ENCODE data around the gene SMIM29. TPM values are rescaled to one million over a fixed set of nuclear protein-coding genes. Genes with fewer than 3 reads are reported as not detected.

Gene SMIM29
- total and polyA plus RNA-seq, 2 donors (not counting 3 experiments of a cell fraction or from before 2014, with no cell fraction given) = 37.6 to 75.2 TPM

DNA sequence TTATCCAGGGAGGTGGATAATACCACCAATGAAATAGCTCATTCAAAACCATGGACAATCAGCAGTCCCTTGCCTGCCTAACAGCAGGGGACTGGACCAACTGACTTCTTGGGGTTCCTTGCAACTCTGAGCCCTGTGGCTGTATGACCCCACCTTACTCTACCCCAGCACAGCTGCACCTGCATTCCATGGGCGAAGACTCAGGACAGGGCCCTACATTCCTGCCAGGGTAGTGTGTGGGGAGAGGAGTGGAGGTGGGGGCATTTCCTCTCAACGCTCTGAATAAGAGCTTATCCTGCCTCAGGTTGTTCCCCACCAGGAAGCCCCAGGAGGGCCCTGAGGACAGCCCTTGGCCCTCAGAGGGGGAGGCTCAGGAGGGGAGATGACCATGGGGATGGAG, 42.9 kb downstream of the SMIM29 start:
- H3K9me1 ChIP-seq (replicated peaks; ENCODE audit: control insufficient read depth, extremely low read depth, insufficient read depth, low read length) = no peaks in the 10 kb centered on the region
- H3K9me3 ChIP-seq (replicated peaks; ENCODE audit: control insufficient read depth, insufficient read depth, low read length) = no peaks in the 10 kb centered on the region
- TF ChIP-seq JUN (IDR thresholded peaks at IDR 0.05; ENCODE audit: borderline replicate concordance, insufficient read depth, insufficient read length, low read depth) (no peak), POLR2AphosphoS5 (IDR thresholded peaks at IDR 0.05; ENCODE audit: insufficient read depth, low read depth, low read length) (no peak), FOS (IDR thresholded peaks at IDR 0.05; ENCODE audit: borderline replicate concordance, insufficient read depth, low read length) (no peak), MYC (IDR thresholded peaks at IDR 0.05; ENCODE audit: low read depth, low read length) (no peak), POLR2A (IDR thresholded peaks at IDR 0.05; ENCODE audit: low read depth, low read length) (no peak), CTCF (IDR thresholded peaks at IDR 0.05; ENCODE audit: extremely low read depth in 1 of 2, insufficient read depth in 1 of 2, low read depth in 1 of 2, low read length in 2 of 2) (no peak), EZH2 (IDR thresholded peaks at IDR 0.05; ENCODE audit: borderline replicate concordance, low read depth, low read length, severe bottlenecking) (no peak), GATA2 (IDR thresholded peaks at IDR 0.05; ENCODE audit: insufficient read depth, insufficient read length, low read depth, low read length) (no peak), MAX (IDR thresholded peaks at IDR 0.05; ENCODE audit: insufficient read depth, insufficient read length) (no peak)
- no peak overlapping the region for H2AFZ ChIP-seq (ENCODE audit: low read depth, low read length)
- no peaks in the 10 kb centered on the region for H3K4me1 ChIP-seq (ENCODE audit: control insufficient read depth, extremely low read depth, insufficient read depth, low read length)
- H4K20me1 ChIP-seq (replicated peaks; ENCODE audit: control insufficient read depth, extremely low read depth, insufficient read depth, low read length) = no peaks in the 10 kb centered on the region
- intact Hi-C loops (cut with micrococcal nuclease) = no loop called here
- H3K4me3 ChIP-seq (replicated peaks in 1 of 3; ENCODE audit: insufficient read depth in 1 of 3, low read depth in 1 of 3, low read length in 3 of 3) = no peak overlapping the region
- no peak overlapping the region for H3K27ac ChIP-seq (ENCODE audit: insufficient read depth, low read depth, low read length)
- no peaks in the 10 kb centered on the region for H3K27me3 ChIP-seq (ENCODE audit: control insufficient read depth in 2 of 2, insufficient read depth in 2 of 2, low read length in 2 of 2)
- no peaks in the 10 kb centered on the region for H3K79me2 ChIP-seq (ENCODE audit: control insufficient read depth, insufficient read depth, low read length)
- FAIRE-seq (no peak), DNase-seq (ENCODE audit: low read depth, low spot score) (no peak)
- POLR2A ChIA-PET = no interaction called here
- BruUV-seq (replicated peaks) = no TSS peak
- no peak overlapping the region for H3K4me2 ChIP-seq (ENCODE audit: insufficient read depth, low read length)
- H3K36me3 ChIP-seq (ENCODE audit: control insufficient read depth in 2 of 2, extremely low read depth in 1 of 2, insufficient read depth in 2 of 2, low read length in 2 of 2) = no peaks in the 10 kb centered on the region
- CTCF ChIA-PET = interaction anchor here (1.2 to 3.6 kb wide), 3 partner anchors 10 to 209 kb away, joined by 4 to 22 read pairs (median 7); no protein-coding TSS in a partner anchor
- dilution Hi-C loops (cut with MboI; ENCODE audit: extremely low pct_ligation_motif_present, low sequenced_read_pairs) = no loop called here
- H3K9ac ChIP-seq (replicated peaks; ENCODE audit: extremely low read depth, insufficient read depth, low read length) = no peak overlapping the region
